Tibial nerve (tissue), 4 donors: Measurements from ENCODE around the gene TFPI2.

Experiments
- CTCF ChIP-seq, 5 experiments: fragments of 200-600 bp in 3 of 5; fragments of 450-650 bp in 2 of 5; sonication (generic) in 3 of 5; IDR thresholded peaks; one replicate each; pipeline ENCODE4 v1.5.1; 2016 to 2019; ENCODE audit warnings: antibody characterized with exemption in 5 of 5, mild to moderate bottlenecking in 3 of 5, moderate library complexity in 2 of 5
- EP300 ChIP-seq, 2 donors: sonication (generic); formaldehyde crosslinking; IDR thresholded peaks; one replicate each; pipeline ENCODE4 v1.6.1; 2017; ENCODE audit warnings: antibody characterized with exemption in 2 of 2, mild to moderate bottlenecking in 1 of 2
- POLR2A ChIP-seq, 2 donors: fragments of 450-650 bp; IDR thresholded peaks; one replicate each; pipeline ENCODE4 v1.6.1; 2017; ENCODE audit warnings: antibody characterized with exemption in 2 of 2, mild to moderate bottlenecking in 2 of 2, moderate library complexity in 2 of 2

DNA sequence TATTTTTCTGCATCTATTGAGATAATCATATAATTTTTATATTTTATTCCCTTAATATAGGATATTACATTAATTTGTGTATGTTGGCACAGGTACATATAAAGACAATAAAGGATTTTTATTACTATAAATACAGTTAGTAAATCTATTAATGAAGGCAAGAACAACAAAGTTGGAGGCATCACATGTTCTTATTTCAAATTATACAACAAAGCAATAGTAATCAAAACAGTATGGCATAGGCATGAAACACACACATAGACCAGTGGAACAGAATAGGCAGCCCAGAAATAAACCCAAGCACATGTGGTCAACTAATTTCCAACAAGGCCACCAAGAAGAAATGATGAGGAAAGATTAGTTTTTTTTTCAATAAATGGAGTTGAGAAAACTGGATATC is 11.2 kb downstream of the TFPI2 start:
- TF ChIP-seq CTCF (IDR thresholded peaks at IDR 0.05), result no peak
- TF ChIP-seq POLR2A (IDR thresholded peaks at IDR 0.05), result no peak
- TF ChIP-seq EP300 (IDR thresholded peaks at IDR 0.05), result no peak
